Muscle of leg (tissue), 11 donors: ENCODE measurements around the gene MIR17HG. TPM values are rescaled to one million over a fixed set of nuclear protein-coding genes. Genes with fewer than 3 reads are reported as not detected.

Experiments
- DNase-seq: peaks from one replicate; pipeline ENCODE4 v3.0.0; 2013
- H3K27ac ChIP-seq: one replicate; pipeline ENCODE4 v1.5.1; 2013; ENCODE audit warnings: mild to moderate bottlenecking, low read length, control low read depth
- H3K27me3 ChIP-seq: one replicate; pipeline ENCODE4 v1.6.1; 2013; ENCODE audit warnings: low read length; ENCODE audit not compliant: control insufficient read depth, insufficient read depth
- H3K36me3 ChIP-seq: one replicate; pipeline ENCODE4 v1.6.1; 2013; ENCODE audit warnings: low read length; ENCODE audit not compliant: control insufficient read depth, insufficient read depth
- H3K4me1 ChIP-seq: one replicate; pipeline ENCODE4 v1.6.1; 2013; ENCODE audit warnings: low read length; ENCODE audit not compliant: control insufficient read depth, insufficient read depth
- H3K4me3 ChIP-seq: one replicate; pipeline ENCODE4 v1.5.1; 2013; ENCODE audit warnings: low read length, control low read depth
- H3K9me3 ChIP-seq: replicated peaks from 2 replicates; pipeline ENCODE4 v1.6.1; 2013; ENCODE audit warnings: low read depth, low read length; ENCODE audit not compliant: control insufficient read depth
- WGBS: methylation state at CpG from one replicate; pipeline ENCODE4 v1.1.5; 2013; ENCODE audit warnings: missing lambda C conversion rate; ENCODE audit not compliant: insufficient coverage; 5-methylcytosine and 5-hydroxymethylcytosine counted together
- polyA plus RNA-seq, 8 donors: library from polyadenylated mRNA; unstranded; fragments of 120-200 nt; gene quantifications; one replicate each; pipeline versions ENCODE4 v1.2.1 to v1.2.3, GENCODE V29; 2013; ENCODE audit warnings: inconsistent platforms in 1 of 8, low replicate concordance in 1 of 8; ENCODE audit not compliant: insufficient read length in 8 of 8, insufficient read depth in 1 of 8
- total RNA-seq: library from RNA; stranded (reverse); fragments of 120-200 nt; gene quantifications from one replicate; pipeline ENCODE4 v1.2.4, GENCODE V29; 2013

The MIR17HG gene
- total and polyA plus RNA-seq, 9 donors, result 1.2 to 6.3 (median 3.1) TPM

GRCh38 chr13:91362908-91363307, 15.4 kb downstream of the MIR17HG start:
- no CpG with 5 or more reads among the region's 1 CpG for WGBS
- H3K36me3 ChIP-seq, result no peaks in the 10 kb centered on the region
- H3K4me1 ChIP-seq, result no peaks in the 10 kb centered on the region
- H3K4me3 ChIP-seq, result no peak overlapping the region
- no peak for DNase-seq
- no peaks in the 10 kb centered on the region for H3K27me3 ChIP-seq
- no peaks in the 10 kb centered on the region for H3K9me3 ChIP-seq
- no peak overlapping the region for H3K27ac ChIP-seq

GRCh38 chr13:91368101-91368500, 20.6 kb downstream of the MIR17HG start:
- no peak for DNase-seq
- Histone ChIP-seq H3K9me3 (no peaks in the 10 kb centered on the region), H3K27me3 (no peaks in the 10 kb centered on the region), H3K27ac (no peak overlapping the region), H3K36me3 (no peaks in the 10 kb centered on the region), H3K4me3 (no peak overlapping the region), H3K4me1 (no peaks in the 10 kb centered on the region)
- no CpG with 5 or more reads among the region's 1 CpG for WGBS

GRCh38 chr13:91368676-91369440, 21.4 kb downstream of the MIR17HG start:
- DNase-seq, result no peak
- H3K9me3 ChIP-seq, result no peaks in the 10 kb centered on the region
- H3K4me3 ChIP-seq, result no peak overlapping the region
- no peak overlapping the region for H3K27ac ChIP-seq
- H3K27me3 ChIP-seq, result no peaks in the 10 kb centered on the region
- no peaks in the 10 kb centered on the region for H3K4me1 ChIP-seq
- WGBS, result 79% methylated on average over 2 of the region's 3 CpGs
- H3K36me3 ChIP-seq, result no peaks in the 10 kb centered on the region

GRCh38 chr13:91369441-91369831, 21.9 kb downstream of the MIR17HG start:
- Histone ChIP-seq H3K4me3 (no peak overlapping the region), H3K9me3 (no peaks in the 10 kb centered on the region), H3K27ac (no peak overlapping the region), H3K36me3 (no peaks in the 10 kb centered on the region), H3K27me3 (no peaks in the 10 kb centered on the region), H3K4me1 (no peaks in the 10 kb centered on the region)
- no CpG with 5 or more reads among the region's 3 CpGs for WGBS
- DNase-seq, result peak; percentile 17

- Histone ChIP-seq H3K27ac (no peak overlapping the region), H3K27me3 (no peaks in the 10 kb centered on the region), H3K9me3 (no peaks in the 10 kb centered on the region), H3K4me3 (no peak overlapping the region), H3K4me1 (no peaks in the 10 kb centered on the region), H3K36me3 (no peaks in the 10 kb centered on the region)
- WGBS, result no CpG with 5 or more reads among the region's 2 CpGs
- DNase-seq, result no peak
Observed at GRCh38 chr13:91370501-91370900, 23.0 kb downstream of the MIR17HG start.

- H3K9me3 ChIP-seq, result no peaks in the 10 kb centered on the region
- H3K36me3 ChIP-seq, result no peaks in the 10 kb centered on the region
- no peak overlapping the region for H3K4me3 ChIP-seq
- H3K4me1 ChIP-seq, result no peaks in the 10 kb centered on the region
- WGBS, result 43% methylated on average over 2 of the region's 3 CpGs
- no peaks in the 10 kb centered on the region for H3K27me3 ChIP-seq
- no peak overlapping the region for H3K27ac ChIP-seq
- no peak for DNase-seq
Observed at GRCh38 chr13:91372911-91373310, 25.4 kb downstream of the MIR17HG start.

GRCh38 chr13:91375116-91375729, 27.7 kb downstream of the MIR17HG start:
- DNase-seq, result no peak
- H3K9me3 ChIP-seq, result no peaks in the 10 kb centered on the region
- no peaks in the 10 kb centered on the region for H3K27me3 ChIP-seq
- H3K4me3 ChIP-seq, result no peak overlapping the region
- H3K4me1 ChIP-seq, result no peaks in the 10 kb centered on the region
- 100% methylated on average over 3 of the region's 4 CpGs for WGBS
- H3K27ac ChIP-seq, result no peak overlapping the region
- no peaks in the 10 kb centered on the region for H3K36me3 ChIP-seq

- H3K27ac ChIP-seq, result no peak overlapping the region
- peak; percentile 54 for DNase-seq
- H3K4me1 ChIP-seq, result no peaks in the 10 kb centered on the region
- no peaks in the 10 kb centered on the region for H3K36me3 ChIP-seq
- no peak overlapping the region for H3K4me3 ChIP-seq
- H3K9me3 ChIP-seq, result no peaks in the 10 kb centered on the region
- H3K27me3 ChIP-seq, result no peaks in the 10 kb centered on the region
Observed at GRCh38 chr13:91381371-91381770, 33.9 kb downstream of the MIR17HG start.

GRCh38 chr13:91383836-91384235, 36.3 kb downstream of the MIR17HG start:
- H3K27ac ChIP-seq, result no peak overlapping the region
- 66% methylated on average over 3 of the region's 4 CpGs for WGBS
- DNase-seq, result no peak
- no peak overlapping the region for H3K4me3 ChIP-seq
- no peaks in the 10 kb centered on the region for H3K4me1 ChIP-seq
- peaks cover 2% of the 10 kb centered on the region for H3K27me3 ChIP-seq
- no peaks in the 10 kb centered on the region for H3K9me3 ChIP-seq
- H3K36me3 ChIP-seq, result no peaks in the 10 kb centered on the region

- whole genome bisulfite sequencing, result no CpG with 5 or more reads among the region's 2 CpGs
- Histone ChIP-seq H3K4me3 (no peak overlapping the region), H3K36me3 (no peaks in the 10 kb centered on the region), H3K4me1 (no peaks in the 10 kb centered on the region), H3K27me3 (peaks cover 2% of the 10 kb centered on the region), H3K27ac (no peak overlapping the region), H3K9me3 (no peaks in the 10 kb centered on the region)
- DNase-seq, result no peak
Observed at GRCh38 chr13:91384896-91385295, 37.4 kb downstream of the MIR17HG start.
